Measurements from ENCODE around the gene NTPCR. TPM values are rescaled to one million over a fixed set of nuclear protein-coding genes. Genes with fewer than 3 reads are reported as not detected.

NTPCR gene
- total RNA-seq, 1 donor from 2014 or later, result 30.2 TPM

DNA sequence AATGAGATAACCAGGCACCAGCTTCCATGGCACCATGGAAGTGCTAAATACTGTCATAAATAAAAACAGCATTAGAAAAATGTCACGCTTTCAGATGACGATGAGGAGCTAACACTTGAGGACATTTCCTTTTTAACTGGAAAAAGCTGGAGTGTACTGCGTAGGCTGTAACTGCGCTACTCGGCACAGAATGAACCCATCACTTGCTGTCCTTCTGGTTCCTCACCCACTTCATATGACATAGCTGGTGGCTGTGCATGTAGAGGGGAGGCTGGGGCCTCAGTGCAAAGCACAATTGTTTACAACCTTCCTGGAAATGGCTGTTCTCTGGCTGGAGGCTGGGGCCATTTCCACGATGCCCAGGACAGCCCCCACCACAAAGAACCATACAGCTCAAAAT, 55.7 kb downstream of the NTPCR start:
- no peak for DNase-seq (ENCODE audit: low read depth)

- DNase-seq (ENCODE audit: low read depth), result no peak
Measured at GRCh38 chr1:233006541-233006973, 56.1 kb downstream of the NTPCR start.

DNA sequence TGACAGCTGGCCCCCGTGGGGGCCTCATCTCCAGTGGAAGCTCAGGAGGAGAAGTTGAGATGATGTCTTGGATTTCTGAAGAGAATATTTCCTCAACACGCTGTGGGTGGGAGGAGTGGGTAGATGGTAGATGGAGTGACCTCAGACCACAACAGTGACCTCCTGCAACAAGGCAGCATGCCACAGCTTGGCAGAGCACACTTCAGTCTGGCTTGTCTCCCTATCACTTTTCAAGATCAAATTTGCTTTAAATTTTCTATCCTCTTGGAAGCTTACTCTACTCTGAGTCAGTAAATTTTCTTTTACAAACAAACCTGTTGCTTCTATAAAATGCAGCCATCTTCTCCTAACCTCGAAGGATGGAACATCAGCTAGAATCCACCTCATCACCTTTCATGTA, 59.7 kb downstream of the NTPCR start:
- DNase-seq (ENCODE audit: low read depth), result peak; percentile 63

- DNase-seq (ENCODE audit: low read depth), result no peak
Measured at GRCh38 chr1:233012021-233012420, 61.6 kb downstream of the NTPCR start.

DNA sequence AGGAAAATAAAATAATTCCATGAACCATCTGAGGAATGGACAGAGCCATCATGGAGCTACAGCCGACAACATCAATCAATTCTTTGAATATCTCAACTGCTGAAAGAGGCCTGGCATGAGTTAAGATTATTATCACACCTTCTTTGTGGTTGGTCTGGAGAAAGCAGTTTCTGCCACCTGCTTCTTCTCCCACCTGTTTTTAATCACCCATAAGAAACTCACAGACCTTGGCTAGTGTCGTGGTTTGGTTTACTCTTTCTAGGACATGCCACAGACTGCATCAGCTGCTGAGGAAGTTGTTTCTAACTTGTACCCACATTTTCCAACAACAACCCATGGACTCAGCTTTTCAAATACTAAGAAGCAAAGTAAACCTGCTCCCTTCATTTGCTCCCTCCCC, 65.6 kb downstream of the NTPCR start:
- peak; percentile 94 for DNase-seq (ENCODE audit: low read depth)

DNA sequence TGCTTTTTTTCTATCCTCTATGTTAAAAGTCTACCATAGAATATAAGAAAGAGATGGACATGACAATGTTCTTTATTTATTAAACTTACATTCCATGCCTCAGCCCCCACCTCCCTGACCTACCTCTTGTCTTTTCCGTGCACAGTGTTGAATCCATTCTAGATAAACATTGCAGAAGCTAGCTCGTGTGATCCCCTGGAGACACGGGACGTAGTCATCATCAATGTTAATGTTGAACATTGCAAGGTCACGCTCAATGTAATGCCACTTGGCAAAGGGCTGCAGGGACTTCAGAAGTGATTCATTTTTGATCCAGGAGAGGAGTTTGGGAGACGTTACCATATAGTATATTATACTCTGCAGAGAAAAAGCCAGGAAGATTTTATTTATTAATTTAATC, 66.4 kb downstream of the NTPCR start:
- DNase-seq (ENCODE audit: low read depth), result no peak

- DNase-seq (ENCODE audit: low read depth), result peak; percentile 26
Measured at GRCh38 chr1:233019083-233019482, 68.7 kb downstream of the NTPCR start.

GRCh38 chr1:233019778-233020325, 69.4 kb downstream of the NTPCR start:
- no peak for DNase-seq (ENCODE audit: low read depth)

DNA sequence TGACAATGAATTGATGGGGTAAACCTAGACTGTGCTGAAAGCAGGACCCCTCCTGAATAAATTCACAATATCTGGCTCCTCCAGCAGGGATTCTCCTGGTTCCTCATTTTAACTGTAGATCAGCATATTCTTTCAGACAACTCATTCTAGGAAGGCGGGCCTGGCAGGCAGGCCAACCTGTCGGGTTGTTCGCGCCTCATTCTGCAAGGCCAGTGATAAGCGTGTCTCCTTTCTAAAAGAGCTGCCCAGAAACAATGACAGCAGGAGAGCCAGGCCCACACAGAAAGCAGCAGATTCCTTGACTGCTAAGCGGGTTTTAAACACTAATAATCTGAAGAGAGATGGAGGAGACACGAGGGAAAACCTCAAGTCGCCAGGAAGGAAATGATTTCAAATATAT, 70.0 kb downstream of the NTPCR start:
- DNase-seq (ENCODE audit: low read depth), result no peak

DNA sequence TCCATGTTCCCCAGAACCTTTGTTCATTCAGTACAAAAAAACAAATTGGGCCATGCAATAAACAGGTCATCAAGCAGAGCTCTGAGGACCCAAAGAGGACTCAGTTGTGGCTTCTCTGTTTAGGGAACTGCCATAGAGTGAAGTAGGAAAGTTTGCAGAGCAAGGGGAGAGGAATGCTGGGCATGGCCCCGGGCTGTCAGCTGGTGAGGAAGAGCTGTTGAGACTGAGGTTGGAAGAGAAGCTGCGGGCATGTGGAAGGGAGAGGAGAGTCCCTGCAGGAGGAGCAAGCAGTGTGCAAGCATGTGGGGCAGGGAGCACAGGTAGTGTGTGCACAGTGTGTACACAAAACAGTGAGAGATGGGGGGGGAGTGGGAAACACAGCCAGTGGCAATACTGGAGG, 71.8 kb downstream of the NTPCR start:
- DNase-seq (ENCODE audit: low read depth), result peak; percentile 11

DNA sequence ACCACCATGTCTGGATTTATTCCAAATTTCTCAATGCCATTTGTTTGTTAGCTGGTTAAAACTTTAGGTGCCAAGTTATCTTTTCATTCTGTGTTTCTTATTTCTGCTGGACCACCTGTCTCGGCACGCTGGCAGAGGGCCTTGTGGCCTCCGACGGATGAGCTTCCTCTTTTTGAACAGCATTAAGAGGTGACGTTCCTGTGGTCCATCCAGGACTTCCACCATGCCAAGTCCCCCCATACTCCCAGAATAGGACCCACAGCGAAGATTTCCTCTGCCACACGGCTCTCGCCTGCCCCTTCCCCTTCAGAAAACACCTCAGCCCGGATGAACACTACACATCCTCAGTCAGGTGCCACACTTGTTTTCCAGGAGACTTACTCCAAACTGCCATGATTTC, 73.8 kb downstream of the NTPCR start:
- no peak for DNase-seq (ENCODE audit: low read depth)

DNA sequence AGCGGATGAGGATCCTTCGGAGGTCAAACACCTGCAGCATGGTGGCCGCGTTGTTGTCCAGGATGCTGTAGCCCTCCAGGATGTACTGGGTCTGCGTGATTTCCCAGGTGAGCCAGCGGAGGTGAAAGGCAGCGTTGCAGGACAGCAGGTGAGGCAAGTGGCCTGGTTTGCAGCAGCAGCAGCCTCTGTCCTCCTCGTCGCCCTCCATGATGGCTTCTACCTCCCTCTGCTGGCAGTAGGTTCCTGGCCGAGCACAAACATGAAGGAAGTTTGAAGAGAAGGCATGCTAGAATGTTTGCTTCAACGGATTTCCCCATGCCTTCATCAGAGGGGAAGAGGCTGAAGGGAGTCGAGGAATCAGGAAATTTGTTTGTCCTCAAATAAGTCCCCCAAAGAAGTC, 74.7 kb downstream of the NTPCR start:
- DNase-seq (ENCODE audit: low read depth), result peak; percentile 53

- no peak for DNase-seq (ENCODE audit: low read depth)
Measured at GRCh38 chr1:233025567-233025966, 75.2 kb downstream of the NTPCR start.

- DNase-seq (ENCODE audit: low read depth), result no peak
Measured at GRCh38 chr1:233027046-233027445, 76.6 kb downstream of the NTPCR start.

GRCh38 chr1:233031521-233031920, 81.1 kb downstream of the NTPCR start:
- no peak for DNase-seq (ENCODE audit: low read depth)

GRCh38 chr1:233032916-233033315, 82.5 kb downstream of the NTPCR start:
- no peak for DNase-seq (ENCODE audit: low read depth)

DNA sequence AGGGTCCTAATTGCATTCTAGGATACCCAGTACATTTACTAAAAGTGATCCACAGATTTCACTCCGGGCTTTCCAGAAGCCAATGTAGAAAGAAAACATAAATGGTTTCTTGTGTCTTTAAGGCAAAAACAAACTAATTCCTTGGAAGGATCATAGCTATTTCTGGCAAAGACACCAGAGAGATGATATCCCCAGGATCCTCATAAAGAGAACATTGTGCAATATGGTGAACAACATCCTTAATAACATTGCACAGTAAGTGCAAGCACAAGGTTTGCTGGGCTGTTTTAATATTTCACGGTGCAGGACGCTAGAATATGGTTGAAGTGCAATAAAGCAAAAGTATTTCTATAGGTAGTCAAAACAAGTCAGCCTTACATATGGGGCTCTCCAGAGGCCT, 83.0 kb downstream of the NTPCR start:
- DNase-seq (ENCODE audit: low read depth), result peak; percentile 8

Other genes starting within 250 kb of the NTPCR start
- gene MAP10, start 145.2 kb upstream of the NTPCR start, total RNA-seq, result 1.6 and 2.2 TPM in 2 replicates